HFFc6 (cell line): ENCODE data around the gene SMAD2. TPM values are rescaled to one million over a fixed set of nuclear protein-coding genes. Genes with fewer than 3 reads are reported as not detected.

Experiments used
- DNase-seq: peaks from one replicate; pipeline ENCODE4 v3.0.0-alpha.2; 2018
- H3K27ac Mint-ChIP-seq: 2 replicates; pipeline ENCODE4 v1.8.0; 2020; ENCODE audit warnings: mild to moderate bottlenecking, mixed read lengths
- H3K27me3 Mint-ChIP-seq: 2 replicates; pipeline ENCODE4 v1.8.0; 2021; ENCODE audit warnings: mild to moderate bottlenecking, moderate library complexity, mixed read lengths; ENCODE audit not compliant: insufficient read depth
- H3K36me3 Mint-ChIP-seq: 2 replicates; pipeline ENCODE4 v1.8.0; 2021; ENCODE audit warnings: low read depth, mixed read lengths
- H3K4me1 Mint-ChIP-seq: 2 replicates; pipeline ENCODE4 v1.8.0; 2020; ENCODE audit warnings: low read depth, mixed read lengths
- H3K4me3 Mint-ChIP-seq: 2 replicates; pipeline ENCODE4 v1.8.0; 2020; ENCODE audit warnings: mild to moderate bottlenecking, moderate library complexity, mixed read lengths
- H3K9me3 Mint-ChIP-seq: 2 replicates; pipeline ENCODE4 v1.8.0; 2020; ENCODE audit warnings: mild to moderate bottlenecking, mixed read lengths
- total RNA-seq, 6 experiments: library from RNA; stranded (reverse); fragmentation: NEBNext Ultra II Directional; extraction: Animal tissue kit (Norgen Biotek cat#: 25700); gene quantifications; 2 replicates in 1 of 6; 3 replicates in 5 of 6; pipeline ENCODE4 v1.2.3, GENCODE V29; 2021
- TF ChIP-seq, protein P1 (sequence below): fragments of 200-600 bp; sonication (generic); IDR thresholded peaks from 2 replicates; pipeline ENCODE4 v1.5.0; 2021; ENCODE audit warnings: antibody characterized with exemption, mild to moderate bottlenecking

SMAD2 gene
- total RNA-seq, 6 experiments from 2014 or later, result 99.3 to 116 (median 108) TPM

DNA sequence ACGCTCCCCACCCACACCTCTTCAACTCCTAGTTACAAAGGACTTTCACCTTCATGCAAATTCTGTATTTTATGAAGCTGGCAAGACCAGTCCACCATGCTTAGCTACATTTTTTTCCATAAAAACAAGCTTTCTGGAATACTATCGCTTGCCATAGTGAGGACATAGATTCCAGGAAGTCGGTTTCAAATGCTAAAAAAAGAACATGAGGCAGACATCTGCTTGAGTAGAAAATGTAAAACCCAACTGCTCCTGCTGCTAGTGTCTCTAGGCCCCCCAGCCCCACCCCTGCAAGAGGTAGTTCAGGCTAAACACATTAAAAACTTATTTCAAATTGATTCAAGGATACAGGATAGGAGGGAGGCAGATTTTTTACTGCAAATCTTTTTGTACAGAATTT is 148.9 kb downstream of the SMAD2 start:
- no peak for DNase-seq
- Mint-ChIP-seq H3K27me3 (peaks cover 9% of the 10 kb centered on the region), H3K36me3 (no peaks in the 10 kb centered on the region), H3K4me1 (no peaks in the 10 kb centered on the region), H3K27ac (no peak overlapping the region), H3K4me3 (no peak overlapping the region), H3K9me3 (peaks cover 8% of the 10 kb centered on the region)
- TF ChIP-seq, protein P1, sequence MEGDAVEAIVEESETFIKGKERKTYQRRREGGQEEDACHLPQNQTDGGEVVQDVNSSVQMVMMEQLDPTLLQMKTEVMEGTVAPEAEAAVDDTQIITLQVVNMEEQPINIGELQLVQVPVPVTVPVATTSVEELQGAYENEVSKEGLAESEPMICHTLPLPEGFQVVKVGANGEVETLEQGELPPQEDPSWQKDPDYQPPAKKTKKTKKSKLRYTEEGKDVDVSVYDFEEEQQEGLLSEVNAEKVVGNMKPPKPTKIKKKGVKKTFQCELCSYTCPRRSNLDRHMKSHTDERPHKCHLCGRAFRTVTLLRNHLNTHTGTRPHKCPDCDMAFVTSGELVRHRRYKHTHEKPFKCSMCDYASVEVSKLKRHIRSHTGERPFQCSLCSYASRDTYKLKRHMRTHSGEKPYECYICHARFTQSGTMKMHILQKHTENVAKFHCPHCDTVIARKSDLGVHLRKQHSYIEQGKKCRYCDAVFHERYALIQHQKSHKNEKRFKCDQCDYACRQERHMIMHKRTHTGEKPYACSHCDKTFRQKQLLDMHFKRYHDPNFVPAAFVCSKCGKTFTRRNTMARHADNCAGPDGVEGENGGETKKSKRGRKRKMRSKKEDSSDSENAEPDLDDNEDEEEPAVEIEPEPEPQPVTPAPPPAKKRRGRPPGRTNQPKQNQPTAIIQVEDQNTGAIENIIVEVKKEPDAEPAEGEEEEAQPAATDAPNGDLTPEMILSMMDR, result no peak

DNA sequence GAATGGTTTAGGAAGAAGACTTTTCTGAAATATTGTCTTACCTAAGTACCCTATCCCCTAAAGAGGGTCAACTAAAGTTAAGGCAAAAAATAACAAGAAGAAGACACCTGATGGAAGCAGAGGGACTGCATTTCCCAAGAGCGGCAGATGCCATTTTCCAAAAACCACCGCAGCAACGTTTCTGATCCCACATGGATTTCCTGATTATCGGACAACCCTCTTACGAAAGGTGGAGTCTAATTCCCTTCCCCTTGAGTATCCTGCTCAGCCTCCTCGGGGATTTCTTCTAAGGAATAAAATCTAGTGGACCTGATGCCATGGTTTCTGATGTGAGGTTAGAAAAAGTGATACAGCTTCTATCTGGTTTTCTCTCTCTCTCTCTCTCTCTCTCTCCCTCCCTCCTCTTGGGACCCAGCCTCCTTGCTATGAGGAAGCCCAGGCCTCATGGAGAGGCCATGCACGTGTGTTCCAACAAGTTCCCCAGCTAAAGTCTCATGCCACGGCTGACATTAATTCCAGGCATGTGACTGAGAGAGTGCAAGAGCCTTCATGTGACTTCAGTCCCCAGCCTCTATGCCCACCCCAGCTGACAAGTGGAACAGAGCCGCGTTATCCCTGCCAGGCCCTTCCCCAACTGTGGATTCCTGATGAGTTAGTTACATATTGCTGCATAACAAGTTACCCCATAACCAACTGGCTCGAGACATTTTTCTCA is 150.3 kb downstream of the SMAD2 start:
- Mint-ChIP-seq H3K27me3 (peaks cover 15% of the 10 kb centered on the region), H3K4me3 (no peak overlapping the region), H3K27ac (no peak overlapping the region), H3K36me3 (no peaks in the 10 kb centered on the region), H3K9me3 (peaks cover 8% of the 10 kb centered on the region), H3K4me1 (no peaks in the 10 kb centered on the region)
- TF ChIP-seq, protein P1, result no peak
- no peak for DNase-seq

DNA sequence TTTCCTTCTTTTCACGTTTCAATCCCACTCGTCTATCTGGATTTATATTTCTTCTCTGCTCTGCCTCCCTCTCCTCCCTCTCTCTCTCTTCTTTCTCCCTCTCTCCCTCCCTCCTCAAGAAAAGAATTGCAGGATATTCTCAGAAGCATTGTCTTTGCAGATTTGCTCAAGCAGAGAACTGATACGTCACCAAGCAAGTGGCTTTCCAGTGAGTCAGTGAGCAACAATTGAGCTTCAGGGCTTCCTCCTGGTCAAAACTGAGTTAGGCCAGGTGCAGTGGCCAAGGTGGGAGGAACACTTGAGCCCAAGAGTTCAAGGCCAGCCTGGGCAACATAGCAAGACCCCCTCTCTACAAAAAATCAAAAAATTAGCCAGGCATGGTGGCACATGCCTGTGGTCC is 151.1 kb downstream of the SMAD2 start:
- Mint-ChIP-seq H3K27ac (no peak overlapping the region), H3K27me3 (peaks cover 15% of the 10 kb centered on the region), H3K9me3 (peaks cover 6% of the 10 kb centered on the region), H3K36me3 (no peaks in the 10 kb centered on the region), H3K4me3 (no peak overlapping the region), H3K4me1 (no peaks in the 10 kb centered on the region)
- TF ChIP-seq, protein P1, result no peak
- no peak for DNase-seq

DNA sequence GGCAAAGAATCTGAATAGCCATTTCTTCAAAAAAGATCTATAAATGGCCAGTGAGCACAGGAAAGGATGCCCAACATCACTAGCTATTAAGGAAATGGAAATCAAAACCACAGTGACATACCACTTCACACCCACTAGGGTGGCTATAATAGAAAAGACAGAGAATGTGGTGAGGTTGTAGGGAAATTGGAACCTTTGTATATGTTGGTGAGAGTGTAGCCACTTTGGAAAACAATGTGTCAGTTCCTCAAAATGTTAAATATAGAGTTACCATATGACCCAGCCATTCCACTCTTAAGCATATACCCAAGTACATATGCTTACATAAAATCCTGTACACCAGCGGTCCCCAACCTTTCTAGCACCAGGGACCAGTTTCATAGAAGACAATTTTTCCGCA is 152.8 kb downstream of the SMAD2 start:
- H3K4me3 Mint-ChIP-seq, result no peak overlapping the region
- H3K9me3 Mint-ChIP-seq, result no peaks in the 10 kb centered on the region
- H3K27ac Mint-ChIP-seq, result no peak overlapping the region
- TF ChIP-seq, protein P1, result no peak
- H3K27me3 Mint-ChIP-seq, result peaks cover 17% of the 10 kb centered on the region
- H3K4me1 Mint-ChIP-seq, result no peaks in the 10 kb centered on the region
- no peaks in the 10 kb centered on the region for H3K36me3 Mint-ChIP-seq
- DNase-seq, result no peak

DNA sequence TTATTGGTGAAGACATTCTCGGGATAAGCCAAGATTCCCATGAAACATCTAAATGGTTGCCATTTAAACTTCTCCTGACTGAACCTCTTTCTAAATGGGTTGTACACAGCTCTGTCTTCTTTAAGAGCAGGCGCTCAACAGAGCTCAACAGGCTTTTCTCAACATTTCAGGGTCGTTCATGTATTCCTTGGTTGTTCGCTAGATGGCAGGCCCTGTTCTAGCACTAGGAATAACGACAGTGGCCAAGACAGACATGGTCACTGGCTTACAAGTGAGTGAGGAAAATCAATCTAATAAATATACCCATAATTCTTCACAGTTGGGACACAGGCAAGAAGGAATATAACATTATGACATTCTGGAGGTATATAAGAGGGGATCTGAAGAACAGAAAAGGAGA is 154.5 kb downstream of the SMAD2 start:
- Mint-ChIP-seq H3K9me3 (no peaks in the 10 kb centered on the region), H3K36me3 (no peaks in the 10 kb centered on the region), H3K27me3 (peaks cover 17% of the 10 kb centered on the region), H3K27ac (no peak overlapping the region), H3K4me3 (no peak overlapping the region), H3K4me1 (no peaks in the 10 kb centered on the region)
- no peak for DNase-seq
- TF ChIP-seq, protein P1, result peak; percentile 47
